Neuronal stem cell (in vitro differentiated cells): Measurements from ENCODE around the gene LOXHD1.

Experiments used
- DNase-seq: peaks from one replicate; pipeline ENCODE4 v3.0.0-alpha.2; 2013; ENCODE audit warnings: low spot score
- H2AFZ ChIP-seq: one replicate; pipeline ENCODE4 v1.6.1; 2013; ENCODE audit warnings: mild to moderate bottlenecking, low read length, inconsistent platforms
- H2AK5ac ChIP-seq: 2 replicates; pipeline ENCODE4 v1.6.1; 2013; ENCODE audit warnings: low read depth, mild to moderate bottlenecking, inconsistent platforms, low read length, moderate library complexity, mixed read lengths
- H2BK120ac ChIP-seq: 2 replicates; pipeline ENCODE4 v1.6.1; 2013; ENCODE audit warnings: low read depth, mild to moderate bottlenecking, inconsistent platforms, low read length, moderate library complexity, mixed read lengths
- H2BK12ac ChIP-seq: one replicate; pipeline ENCODE4 v1.6.1; 2013; ENCODE audit warnings: low read length, inconsistent platforms
- H2BK15ac ChIP-seq: 2 replicates; pipeline ENCODE4 v1.6.1; 2013; ENCODE audit warnings: mild to moderate bottlenecking, low read length, inconsistent platforms, mixed read lengths
- H2BK5ac ChIP-seq: one replicate; pipeline ENCODE4 v1.6.1; 2013; ENCODE audit warnings: inconsistent platforms, mild to moderate bottlenecking, low read length, moderate library complexity
- H3K14ac ChIP-seq: one replicate; pipeline ENCODE4 v1.6.1; 2013; ENCODE audit warnings: low read length, inconsistent platforms
- H3K18ac ChIP-seq: 2 replicates; pipeline ENCODE4 v1.6.1; 2013; ENCODE audit warnings: low read length, inconsistent platforms
- H3K23ac ChIP-seq: 2 replicates; pipeline ENCODE4 v1.6.1; 2013; ENCODE audit warnings: low read depth, mild to moderate bottlenecking, mixed read lengths, low read length, inconsistent platforms; ENCODE audit not compliant: poor library complexity
- H3K27ac ChIP-seq: replicated peaks from 3 replicates; pipeline ENCODE4 v1.5.1; 2013; ENCODE audit warnings: low read length, inconsistent platforms
- H3K27me3 ChIP-seq, 3 experiments: 2 replicates each; pipeline ENCODE4 v1.6.1; 2013; ENCODE audit warnings: low read length in 3 of 3, mild to moderate bottlenecking in 2 of 3, inconsistent platforms in 1 of 3, low read depth in 1 of 3, mixed read lengths in 1 of 3, moderate library complexity in 1 of 3; ENCODE audit not compliant: control insufficient read depth in 3 of 3, insufficient read depth in 3 of 3
- H3K36me3 ChIP-seq, 2 donors: replicated peaks in 1 of 2; 2 replicates each; pipeline ENCODE4 v1.6.1; 2013; ENCODE audit warnings: low read length in 2 of 2; ENCODE audit not compliant: control insufficient read depth in 2 of 2, insufficient read depth in 2 of 2
- H3K4ac ChIP-seq: 2 replicates; pipeline ENCODE4 v1.6.1; 2013; ENCODE audit warnings: inconsistent platforms, mild to moderate bottlenecking, low read length, moderate library complexity
- H3K4me1 ChIP-seq, 2 donors: 1 replicate in 1 of 2; 2 replicates in 1 of 2; pipeline ENCODE4 v1.6.1; 2013; ENCODE audit warnings: low read length in 2 of 2, low read depth in 1 of 2; ENCODE audit not compliant: control insufficient read depth in 2 of 2, insufficient read depth in 1 of 2
- H3K4me2 ChIP-seq: one replicate; pipeline ENCODE4 v1.6.1; 2013; ENCODE audit warnings: mild to moderate bottlenecking, low read length, inconsistent platforms; ENCODE audit not compliant: insufficient read depth, poor library complexity, severe bottlenecking
- H3K4me3 ChIP-seq, 2 donors: 2 replicates each; pipeline ENCODE4 v1.5.1; 2013; ENCODE audit warnings: low read length in 2 of 2, mild to moderate bottlenecking in 2 of 2, inconsistent platforms in 1 of 2, moderate library complexity in 1 of 2
- H3K79me1 ChIP-seq: one replicate; pipeline ENCODE4 v1.6.1; 2013; ENCODE audit warnings: low read depth, mild to moderate bottlenecking, inconsistent platforms, low read length, moderate library complexity
- H3K9ac ChIP-seq: one replicate; pipeline ENCODE4 v1.6.1; 2013; ENCODE audit warnings: mild to moderate bottlenecking, low read depth, low read length, inconsistent platforms; ENCODE audit not compliant: poor library complexity
- H3K9me3 ChIP-seq, 2 donors: replicated peaks in 1 of 2; 2 replicates each; pipeline versions ENCODE3 to v1.6.1; 2013; ENCODE audit warnings: low read length in 2 of 2, mild to moderate bottlenecking in 2 of 2, inconsistent platforms in 1 of 2, low read depth in 1 of 2, mixed read lengths in 1 of 2, moderate library complexity in 1 of 2; ENCODE audit not compliant: control insufficient read depth in 2 of 2, insufficient read depth in 1 of 2
- H4K8ac ChIP-seq: one replicate; pipeline ENCODE4 v1.6.1; 2013; ENCODE audit warnings: low read depth, mild to moderate bottlenecking, inconsistent platforms, low read length, moderate library complexity
- H4K91ac ChIP-seq: one replicate; pipeline ENCODE4 v1.6.1; 2013; ENCODE audit warnings: low read length, low read depth, mild to moderate bottlenecking, inconsistent platforms; ENCODE audit not compliant: poor library complexity
- WGBS, 2 donors: extraction: QIAGEN DNeasy Blood & Tissue Kit; methylation state at CpG; one replicate each; pipeline ENCODE4 v1.1.7; 2013; ENCODE audit warnings: missing lambda C conversion rate in 2 of 2, mixed read lengths in 1 of 2; ENCODE audit not compliant: insufficient read length in 2 of 2, insufficient replicate concordance in 1 of 2; ENCODE audit errors: extremely low coverage in 2 of 2; 5-methylcytosine and 5-hydroxymethylcytosine counted together

LOXHD1 gene

DNA sequence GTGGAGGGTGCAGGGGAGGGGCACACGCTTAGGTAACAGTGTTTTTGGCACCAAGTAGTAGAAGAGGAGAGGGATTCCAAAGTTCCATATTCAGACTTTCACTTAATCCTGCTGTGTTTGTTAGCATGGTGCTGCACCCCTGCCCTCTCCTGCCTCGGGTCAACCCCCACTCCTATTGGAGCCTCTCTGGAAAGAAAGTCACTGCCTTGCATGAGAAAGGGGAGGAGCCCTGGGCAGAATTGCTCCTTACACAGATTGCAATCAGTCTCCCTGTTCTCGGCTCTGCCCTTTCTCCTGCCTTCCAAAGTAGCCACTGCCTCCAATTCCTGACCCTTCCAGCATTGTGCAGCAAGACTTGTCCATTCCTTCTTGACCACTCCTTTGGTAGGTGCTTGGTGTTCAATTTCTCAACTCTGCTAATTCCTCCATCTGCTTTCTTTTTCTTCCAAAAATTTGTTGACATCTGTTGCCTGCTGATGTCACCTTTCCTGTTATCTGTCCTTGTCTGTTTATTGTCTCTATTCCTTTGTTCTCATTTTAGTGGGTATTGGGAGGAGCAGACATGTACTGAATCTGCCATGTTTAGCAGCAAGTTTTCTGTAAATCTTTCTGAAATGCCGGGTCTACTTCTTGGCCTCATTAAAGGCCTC is 225.4 kb downstream of the LOXHD1 start:
- H2BK15ac ChIP-seq = no peak overlapping the region
- H2AK5ac ChIP-seq = no peak overlapping the region
- H3K27me3 ChIP-seq = no peaks in the 10 kb centered on the region
- no CpG with 5 or more reads among the region's 4 CpGs for WGBS, 2 donors
- no peak overlapping the region for H3K14ac ChIP-seq
- no peak overlapping the region for H4K91ac ChIP-seq
- H2AFZ ChIP-seq = no peak overlapping the region
- no peak for DNase-seq
- peak overlapping the region; percentile 57 for H3K27ac ChIP-seq
- no peak overlapping the region for H3K18ac ChIP-seq
- H2BK120ac ChIP-seq = no peak overlapping the region
- H2BK12ac ChIP-seq = no peak overlapping the region
- no peak overlapping the region for H3K4ac ChIP-seq
- H3K9me3 ChIP-seq = no peaks in the 10 kb centered on the region
- H4K8ac ChIP-seq = no peak overlapping the region
- H3K23ac ChIP-seq = no peak overlapping the region
- no peak overlapping the region for H2BK5ac ChIP-seq
- H3K36me3 ChIP-seq = peaks cover 6 to 31% of the 10 kb centered on the region in 2 donors
- peaks cover 9 to 25% of the 10 kb centered on the region in 2 donors for H3K4me1 ChIP-seq
- no peak overlapping the region for H3K9ac ChIP-seq
- peaks cover 11% of the 10 kb centered on the region for H3K79me1 ChIP-seq
- H3K4me2 ChIP-seq = no peak overlapping the region
- H3K4me3 ChIP-seq = no peak overlapping the region

DNA sequence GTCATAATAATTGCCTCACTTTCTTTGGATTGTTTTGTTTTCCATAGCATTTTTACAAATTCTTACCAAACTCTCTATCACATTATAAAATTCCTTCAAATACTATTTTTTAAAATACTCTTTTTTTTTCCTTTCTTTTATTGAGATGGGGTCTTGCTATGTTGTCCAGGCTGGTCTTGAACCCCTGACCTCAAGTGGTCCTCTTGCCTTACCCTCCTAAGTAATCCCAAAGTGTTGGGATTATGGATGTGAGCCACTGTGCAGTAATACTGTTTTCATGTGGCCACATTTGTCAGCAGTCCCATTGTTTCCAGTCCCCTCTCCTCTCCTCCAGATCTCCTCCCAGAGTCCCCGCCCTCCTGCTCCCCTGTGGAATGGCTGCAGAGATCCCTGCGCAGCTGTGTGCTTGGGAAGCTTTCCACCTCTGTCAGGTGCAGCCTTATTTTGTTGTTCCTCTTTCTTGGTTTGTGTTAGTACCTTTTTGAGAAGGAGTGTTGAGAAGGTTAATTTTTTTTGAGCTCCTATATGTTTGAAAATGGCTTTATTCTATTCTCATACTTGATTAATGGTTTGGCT is 227.3 kb downstream of the LOXHD1 start:
- Histone ChIP-seq H4K91ac (no peak overlapping the region), H2BK5ac (no peak overlapping the region), H4K8ac (no peak overlapping the region), H3K4me1 (peaks cover 9 to 20% of the 10 kb centered on the region in 2 donors), H3K27ac (no peak overlapping the region), H2BK120ac (no peak overlapping the region), H3K36me3 (peaks cover 5 to 12% of the 10 kb centered on the region in 2 donors), H3K9ac (no peak overlapping the region), H3K4me3 (no peak overlapping the region), H3K4ac (no peak overlapping the region), H2BK15ac (no peak overlapping the region), H3K9me3 (peaks cover 0 to 4% of the 10 kb centered on the region in 2 donors), H2AFZ (no peak overlapping the region), H3K14ac (no peak overlapping the region), H3K23ac (no peak overlapping the region), H3K18ac (no peak overlapping the region), H2BK12ac (no peak overlapping the region), H3K4me2 (no peak overlapping the region), H3K79me1 (peaks cover 12% of the 10 kb centered on the region), H3K27me3 (no peaks in the 10 kb centered on the region), H2AK5ac (no peak overlapping the region)
- DNase-seq = no peak
- WGBS, 2 donors = no CpG with 5 or more reads among the region's 2 CpGs

- H2AK5ac ChIP-seq = no peak overlapping the region
- no peaks in the 10 kb centered on the region for H3K27me3 ChIP-seq
- H3K9ac ChIP-seq = no peak overlapping the region
- H3K4me3 ChIP-seq = no peak overlapping the region
- peaks cover 1 to 6% of the 10 kb centered on the region in 2 donors for H3K36me3 ChIP-seq
- no peak overlapping the region for H2BK12ac ChIP-seq
- no peak overlapping the region for H4K8ac ChIP-seq
- H3K18ac ChIP-seq = no peak overlapping the region
- H2BK120ac ChIP-seq = no peak overlapping the region
- no peak for DNase-seq
- H2BK5ac ChIP-seq = no peak overlapping the region
- H3K23ac ChIP-seq = no peak overlapping the region
- H3K79me1 ChIP-seq = peaks cover 10% of the 10 kb centered on the region
- WGBS, 2 donors = no CpG with 5 or more reads among the region's 4 CpGs
- no peak overlapping the region for H4K91ac ChIP-seq
- H3K4ac ChIP-seq = no peak overlapping the region
- peaks cover 0 to 4% of the 10 kb centered on the region in 2 donors for H3K9me3 ChIP-seq
- H3K14ac ChIP-seq = no peak overlapping the region
- H3K27ac ChIP-seq = no peak overlapping the region
- no peak overlapping the region for H2AFZ ChIP-seq
- H3K4me1 ChIP-seq = peaks cover 9 to 26% of the 10 kb centered on the region in 2 donors
- H2BK15ac ChIP-seq = no peak overlapping the region
- H3K4me2 ChIP-seq = no peak overlapping the region
Measured at GRCh38 chr18:46429130-46429529, 227.9 kb downstream of the LOXHD1 start.

DNA sequence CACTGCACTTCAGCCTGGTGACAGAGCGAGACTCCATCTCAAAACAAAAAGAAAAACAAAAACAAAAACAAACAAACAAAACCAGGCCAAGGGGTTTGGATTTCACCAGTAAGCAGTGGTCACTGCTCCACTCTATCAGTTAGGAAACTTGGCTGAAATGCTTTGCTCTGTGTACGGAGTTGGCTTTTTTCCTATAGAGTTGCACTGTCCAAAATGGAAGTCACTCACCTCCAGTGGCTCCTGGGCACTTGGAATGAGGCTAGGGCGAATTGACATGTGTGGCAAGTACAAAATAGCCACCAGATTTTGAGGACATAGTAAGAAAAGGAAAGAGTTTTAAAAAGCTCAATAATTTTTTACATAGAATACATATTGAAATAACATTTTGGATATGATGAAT is 228.7 kb downstream of the LOXHD1 start:
- DNase-seq = no peak
- Histone ChIP-seq H3K9ac (no peak overlapping the region), H3K23ac (no peak overlapping the region), H3K36me3 (no peaks in the 10 kb centered on the region), H3K9me3 (peaks cover 0 to 4% of the 10 kb centered on the region in 2 donors), H3K4ac (no peak overlapping the region), H4K91ac (no peak overlapping the region), H2BK5ac (no peak overlapping the region), H3K4me1 (peaks cover 9 to 29% of the 10 kb centered on the region in 2 donors), H4K8ac (no peak overlapping the region), H3K4me2 (no peak overlapping the region), H3K14ac (no peak overlapping the region), H3K79me1 (peaks cover 10% of the 10 kb centered on the region), H3K4me3 (no peak overlapping the region), H2AK5ac (no peak overlapping the region), H3K27me3 (no peaks in the 10 kb centered on the region), H3K18ac (no peak overlapping the region), H2BK120ac (no peak overlapping the region), H2BK12ac (no peak overlapping the region), H3K27ac (no peak overlapping the region), H2AFZ (no peak overlapping the region), H2BK15ac (no peak overlapping the region)
- WGBS, 2 donors = no CpG with 5 or more reads among the region's 3 CpGs
